GM11168 (cell line): ENCODE measurements around the gene B3GAT3.
"Not testable (repeated sequence)": the region's sequence is repeated elsewhere in the genome, so short reads cannot be mapped to it uniquely, and the experiment has no call there.

ENCODE experiments used
- in situ Hi-C: fragments of 300-500 bp; cut with MboI; formaldehyde crosslinking; loops from one replicate; pipeline ENCODE4 v1.12.0; 2022; ENCODE audit warnings: low sequenced_read_pairs; ENCODE audit not compliant: unreplicated experiment

The B3GAT3 gene

DNA sequence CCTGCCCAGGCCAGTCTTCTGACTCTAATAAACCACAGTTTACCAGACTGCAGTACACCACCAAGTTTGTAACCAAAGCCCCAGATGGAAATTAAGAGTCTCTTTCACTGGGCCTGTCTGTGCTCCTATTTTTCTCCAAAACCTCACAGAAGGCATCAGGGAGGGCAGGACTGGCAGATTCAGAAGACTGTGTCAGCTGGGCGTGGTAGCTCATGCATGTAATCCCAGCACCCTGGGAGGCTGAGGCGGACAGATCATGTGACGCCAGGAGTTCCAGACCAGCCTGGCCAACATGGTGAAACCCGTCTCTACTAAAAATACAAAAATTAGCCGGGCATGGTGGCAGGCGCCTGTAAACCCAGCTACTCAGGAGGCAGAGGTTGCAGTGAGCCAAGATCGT is 36.4 kb downstream of the B3GAT3 start:
- in situ Hi-C loops, result not testable (repeated sequence)

DNA sequence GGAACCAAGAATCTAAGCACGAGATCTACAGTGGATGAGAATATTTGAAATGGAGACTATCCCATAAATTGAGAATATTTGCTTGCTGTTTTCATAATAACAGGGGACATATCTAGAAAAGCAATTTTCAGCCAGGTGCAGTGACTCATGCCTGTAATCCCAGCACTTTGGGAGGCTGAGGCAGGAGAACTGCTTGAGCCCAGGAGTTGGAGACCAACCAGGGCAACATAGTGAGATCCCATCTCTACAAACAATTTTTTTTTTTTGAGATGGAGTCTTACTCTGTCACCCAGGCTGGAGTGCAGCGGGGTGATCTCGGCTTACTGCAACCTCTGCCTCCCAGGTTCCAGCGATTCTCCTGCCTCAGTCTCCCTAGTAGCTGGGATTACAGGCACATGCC is 40.1 kb downstream of the B3GAT3 start:
- in situ Hi-C loops, result not testable (repeated sequence)

DNA sequence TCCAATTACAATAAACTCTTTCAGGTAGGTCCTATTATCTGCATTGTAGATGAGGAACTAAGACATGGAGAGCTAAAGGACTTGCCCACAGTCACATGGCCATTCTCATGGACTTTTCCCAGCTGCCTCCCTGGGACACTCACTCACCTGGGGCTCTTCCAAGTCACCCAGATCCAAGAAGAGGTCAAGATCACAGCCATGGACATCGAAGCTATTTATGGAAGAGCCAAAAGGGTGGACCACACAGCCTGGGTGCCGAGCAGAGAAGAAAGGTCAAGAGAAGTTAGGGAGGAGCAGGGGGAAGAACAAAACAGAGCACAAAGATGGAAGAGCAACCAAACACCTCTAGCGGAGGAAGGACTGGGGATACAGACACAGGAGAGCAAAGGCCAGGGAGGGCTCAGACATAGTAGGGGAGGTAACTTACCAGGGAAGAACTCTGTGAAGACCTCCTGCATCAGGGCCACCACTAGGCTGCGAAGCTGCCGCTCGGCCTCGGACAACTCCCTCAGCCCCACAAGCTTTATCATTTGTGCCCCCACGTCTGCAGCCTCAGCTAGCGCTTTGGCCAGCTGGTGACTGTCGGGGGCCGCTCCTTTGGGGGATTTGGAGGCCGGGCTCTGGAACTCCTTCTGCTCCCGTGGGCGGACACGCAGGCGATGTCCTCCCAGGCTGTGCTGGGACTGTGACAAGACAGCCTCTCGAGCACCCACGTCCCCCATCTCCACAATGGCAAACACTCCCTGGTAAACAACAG is 40.6 kb downstream of the B3GAT3 start:
- in situ Hi-C loops, result no loop called here

DNA sequence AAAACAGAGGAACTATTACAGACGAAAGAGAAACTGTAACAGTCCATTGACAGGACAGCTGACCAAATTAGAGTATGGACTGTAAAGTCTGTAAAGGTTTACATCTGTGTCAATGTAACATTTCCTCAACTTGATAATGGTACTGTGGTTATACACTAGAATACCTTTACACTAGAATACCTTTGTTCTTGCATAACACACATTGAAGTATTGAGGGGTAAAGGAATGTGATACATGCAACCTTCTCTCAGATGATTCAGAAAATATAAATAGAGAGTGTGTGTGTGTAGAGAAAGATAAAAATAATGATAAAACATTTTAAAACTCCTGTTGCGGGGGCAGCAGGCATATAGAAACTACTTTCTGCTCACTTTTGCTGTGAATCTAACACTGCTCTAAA is 42.5 kb downstream of the B3GAT3 start:
- in situ Hi-C loops, result no loop called here

DNA sequence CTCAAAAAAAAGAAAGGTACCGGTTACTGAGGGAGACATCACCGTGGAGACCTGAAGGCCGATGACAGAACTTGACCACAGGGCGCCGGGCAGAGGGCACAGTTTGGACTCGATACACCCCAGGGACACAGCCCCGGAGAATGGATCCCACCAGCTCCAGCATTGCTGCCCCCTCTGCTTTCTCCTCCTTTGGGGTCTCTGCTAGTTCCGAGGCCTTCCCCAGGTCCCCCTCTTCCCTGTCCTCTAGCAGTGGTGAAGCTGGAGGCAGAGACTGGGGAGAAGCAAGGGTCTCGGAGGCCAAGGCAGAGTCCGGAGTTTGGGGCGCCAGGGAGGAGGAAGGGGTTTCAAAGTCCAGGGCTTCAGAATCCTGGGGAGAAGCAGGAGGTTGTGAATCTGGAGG is 43.2 kb downstream of the B3GAT3 start:
- in situ Hi-C loops, result no loop called here

DNA sequence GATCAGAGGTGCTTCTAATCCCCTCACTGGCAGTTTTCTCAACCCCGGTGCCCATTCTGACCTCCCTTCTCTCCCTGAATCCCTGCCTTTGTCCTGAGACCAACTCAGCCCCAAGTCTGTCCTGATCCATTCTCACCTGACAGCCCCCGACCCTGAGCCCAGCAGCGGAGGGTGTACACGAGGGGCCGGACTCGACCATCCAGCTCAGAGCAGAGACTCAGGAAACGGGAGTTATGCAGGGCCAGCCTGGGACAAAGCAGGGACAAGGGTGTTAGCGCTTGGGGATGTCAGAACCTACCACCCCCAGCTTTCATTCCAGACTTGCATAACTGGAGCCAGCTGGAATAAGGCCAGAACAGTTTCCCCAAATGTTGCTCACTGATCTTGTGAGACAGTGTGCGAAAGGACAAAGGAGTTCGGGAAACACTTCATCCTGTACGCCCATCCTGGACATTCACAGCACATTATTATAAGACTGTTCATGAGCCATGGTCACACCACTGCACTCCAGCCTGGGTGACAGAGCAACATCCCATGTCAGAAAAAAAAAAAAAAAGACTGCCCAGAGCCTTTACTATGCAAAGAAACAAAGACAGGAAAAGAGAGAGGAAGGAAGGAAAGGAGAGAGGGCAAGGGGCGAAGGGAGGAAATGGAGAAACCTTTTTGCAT is 44.6 kb downstream of the B3GAT3 start:
- in situ Hi-C loops, result no loop called here

DNA sequence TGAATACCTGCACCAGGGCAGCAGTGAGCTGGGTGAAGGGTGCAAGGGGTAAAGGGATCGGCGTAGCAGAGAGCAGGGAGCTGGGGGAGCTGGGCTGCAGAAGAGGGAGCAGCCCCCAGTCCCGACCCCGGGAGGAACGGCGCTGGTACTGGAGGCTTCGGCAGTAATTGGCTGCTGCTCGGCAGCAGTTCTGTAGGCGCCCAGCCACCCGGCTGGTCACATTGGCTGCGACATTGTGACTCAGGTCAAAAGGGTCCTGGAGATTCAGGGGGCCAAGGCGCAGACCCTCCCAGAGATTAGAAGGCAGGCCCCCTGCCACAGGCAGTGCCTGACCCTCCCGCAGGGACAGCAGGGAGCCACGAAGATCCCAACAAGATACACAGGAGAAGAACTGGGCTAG is 45.9 kb downstream of the B3GAT3 start:
- in situ Hi-C loops, result no loop called here

DNA sequence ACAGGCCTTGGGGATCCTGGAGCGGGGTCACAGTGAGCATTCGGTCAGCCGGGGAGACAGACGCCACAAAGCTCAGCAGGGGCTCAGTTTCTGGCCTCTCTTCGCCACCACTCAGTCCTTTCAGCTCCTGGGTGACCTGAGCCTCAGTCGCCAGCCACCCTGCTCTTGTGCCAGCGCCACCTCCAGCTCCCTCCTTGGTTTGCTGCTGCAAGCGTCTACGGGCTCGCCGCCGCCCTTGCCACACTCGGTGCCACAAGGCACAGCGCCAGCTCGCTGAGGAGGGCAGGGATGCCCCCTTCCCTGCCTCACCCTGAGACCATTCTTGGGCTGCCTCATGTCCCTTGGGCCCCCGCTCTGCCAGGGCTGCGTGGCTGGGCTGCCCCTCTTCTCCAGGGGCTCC is 46.6 kb downstream of the B3GAT3 start:
- in situ Hi-C loops, result no loop called here

DNA sequence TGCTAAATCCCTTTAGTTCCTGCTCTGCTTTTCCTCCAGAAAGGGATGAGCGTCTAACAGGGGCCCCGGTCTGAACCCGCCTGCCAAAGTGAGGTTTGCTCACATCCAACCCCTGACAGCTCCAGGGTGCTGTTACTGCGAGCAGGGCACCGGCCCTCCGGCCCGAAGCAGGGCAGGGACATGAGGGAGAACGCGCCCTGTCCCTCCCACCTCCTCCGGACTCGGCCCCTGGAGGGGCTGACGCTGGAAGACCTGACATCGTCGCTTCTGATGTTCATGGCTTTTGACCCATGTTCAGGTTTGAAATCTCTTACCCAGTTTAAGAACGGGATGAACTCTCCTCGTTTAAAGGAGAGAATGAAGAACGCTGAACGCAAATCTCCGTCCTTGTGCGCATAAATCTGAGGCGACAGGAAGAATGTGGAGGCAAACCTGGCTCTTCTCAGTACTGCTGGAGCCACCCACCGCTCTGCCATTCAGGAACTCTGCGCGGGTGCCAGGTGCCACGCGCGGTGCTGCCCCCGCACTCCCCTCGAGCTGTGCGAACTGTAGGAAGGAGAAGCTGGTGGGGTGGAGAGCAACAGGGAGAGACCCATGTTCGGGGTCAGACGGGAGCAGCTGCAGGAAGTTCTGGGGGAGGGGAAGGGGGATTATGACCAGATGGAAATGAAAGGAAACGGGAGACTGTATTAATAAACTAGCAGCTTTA is 47.3 kb downstream of the B3GAT3 start:
- in situ Hi-C loops, result no loop called here

DNA sequence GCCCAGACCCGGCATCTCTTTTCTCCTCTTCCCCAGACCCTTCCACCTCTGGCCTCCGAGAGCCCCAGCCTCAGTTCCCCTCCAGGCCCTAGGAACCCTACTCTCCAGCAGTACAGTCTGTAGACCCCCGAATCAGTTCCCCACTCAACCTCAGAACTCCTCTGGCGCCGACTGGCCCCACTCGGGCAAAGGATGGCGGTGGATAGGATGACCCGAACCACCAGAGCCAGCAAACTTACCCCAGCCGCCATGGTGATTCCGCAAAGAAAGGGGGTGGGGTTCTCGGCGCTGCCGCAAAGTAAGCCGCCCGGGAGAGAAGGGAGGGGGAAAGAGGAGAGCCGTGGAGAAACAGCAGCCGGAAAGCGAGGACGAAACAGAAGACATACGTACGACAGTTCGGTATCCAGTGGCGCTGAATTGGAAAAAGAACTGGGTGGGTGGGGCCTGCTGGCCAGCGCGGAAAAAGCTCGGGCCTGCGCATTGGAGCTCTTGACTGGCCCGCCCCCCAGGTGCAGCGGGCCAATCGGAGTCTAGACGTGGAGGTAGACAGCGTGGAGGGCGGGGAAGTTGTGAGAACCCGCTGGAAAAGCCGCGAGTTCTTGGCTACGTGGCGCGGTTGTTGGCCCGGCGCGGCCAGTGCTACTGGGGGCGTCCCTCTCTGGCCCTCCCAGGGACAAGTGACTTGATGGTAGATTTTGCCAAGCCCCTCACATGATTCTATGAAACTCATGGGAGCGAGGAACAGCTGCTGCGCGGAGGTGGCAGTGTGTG is 48.0 kb downstream of the B3GAT3 start, which contains the start of gene EEF1G:
EEF1G (minus strand) TSS at position 300 of the 771 bp plus-strand sequence; CDS start at position 251, 49 bp downstream.
- in situ Hi-C loops, result no loop called here

DNA sequence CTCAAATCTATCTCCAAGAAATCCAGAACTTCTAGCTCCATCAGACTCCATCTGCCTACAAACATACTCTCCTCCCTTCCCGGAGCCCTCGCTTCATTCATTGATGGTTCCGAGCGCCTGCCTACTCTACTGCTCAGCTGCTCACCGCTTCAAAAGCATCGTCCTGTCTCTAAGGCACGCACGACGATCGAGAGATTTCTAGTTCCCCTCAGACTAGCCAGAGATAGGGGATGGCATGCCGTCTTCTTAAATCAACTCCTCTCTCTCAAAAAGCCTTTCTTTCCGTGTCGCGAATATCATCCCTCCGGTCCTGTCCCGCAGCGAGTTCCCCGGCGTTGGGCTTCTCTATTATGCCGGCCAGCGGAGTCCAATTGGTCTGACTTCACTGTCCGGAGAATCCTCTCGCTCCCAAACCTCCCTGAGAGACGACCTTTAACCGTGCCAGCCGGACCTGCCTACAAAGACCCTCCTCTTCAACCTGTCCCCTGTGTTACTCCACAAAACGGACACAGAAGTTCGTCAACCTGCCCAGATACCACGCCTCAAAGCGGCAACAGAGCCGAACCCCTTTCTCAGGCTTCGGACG is 48.7 kb downstream of the B3GAT3 start:
- in situ Hi-C loops, result no loop called here

DNA sequence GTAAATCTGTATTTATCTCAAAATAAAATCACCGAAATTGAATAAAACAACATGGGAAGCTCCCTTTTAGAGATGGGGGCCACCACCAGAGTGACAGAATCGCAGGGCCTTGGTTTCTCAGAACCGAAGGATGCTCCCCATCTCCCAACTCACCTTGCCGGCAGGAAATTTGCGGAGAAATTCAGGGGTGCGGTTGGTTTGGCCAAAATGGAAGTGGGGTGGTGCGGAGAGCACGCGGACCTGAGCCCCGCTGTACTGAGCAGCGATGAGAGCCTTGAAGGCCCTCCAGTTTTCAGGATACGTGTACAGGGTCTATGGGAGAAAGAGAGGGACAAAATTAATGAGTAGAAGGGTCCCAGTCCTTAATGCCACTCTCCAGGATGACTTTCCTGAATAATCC is 49.4 kb downstream of the B3GAT3 start:
- in situ Hi-C loops, result no loop called here

DNA sequence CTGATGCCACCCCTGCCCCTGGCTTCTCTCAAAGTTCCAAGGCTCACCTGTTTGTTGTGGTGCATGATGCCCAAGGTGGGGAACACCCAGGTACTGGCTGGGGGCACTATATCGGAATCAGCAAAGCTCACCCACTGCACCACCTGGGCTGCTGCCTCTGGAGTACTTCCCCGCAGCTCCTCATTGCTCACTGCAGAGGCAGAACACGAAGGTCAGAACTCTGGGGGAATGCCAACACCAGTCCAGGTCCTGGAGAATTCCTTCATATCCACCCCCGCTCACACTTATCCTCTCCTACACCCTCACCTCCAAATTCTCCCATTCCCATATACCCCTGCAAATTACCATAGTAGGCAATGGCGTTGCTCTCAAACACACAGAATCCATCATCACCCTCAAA is 50.3 kb downstream of the B3GAT3 start:
- in situ Hi-C loops, result not testable (repeated sequence)

DNA sequence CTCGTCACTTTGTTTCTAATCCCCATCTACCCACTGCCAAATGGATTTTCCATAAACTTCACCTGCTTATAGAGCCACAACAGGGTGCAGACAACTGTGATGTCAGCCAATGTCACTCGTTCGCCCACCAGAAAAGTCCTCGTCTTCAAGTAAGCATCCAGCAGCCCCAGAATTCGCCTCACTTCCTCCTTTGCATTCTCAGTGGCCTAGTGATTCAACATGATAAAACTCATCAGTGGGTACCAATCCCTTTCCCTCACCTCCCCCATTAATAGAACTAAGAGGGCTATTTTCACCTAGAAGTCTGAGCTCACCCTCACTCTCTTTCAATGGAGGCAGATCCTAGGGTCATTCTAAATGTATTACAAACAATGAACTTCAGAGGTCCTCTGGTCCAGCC is 50.9 kb downstream of the B3GAT3 start:
- in situ Hi-C loops, result not testable (repeated sequence)

DNA sequence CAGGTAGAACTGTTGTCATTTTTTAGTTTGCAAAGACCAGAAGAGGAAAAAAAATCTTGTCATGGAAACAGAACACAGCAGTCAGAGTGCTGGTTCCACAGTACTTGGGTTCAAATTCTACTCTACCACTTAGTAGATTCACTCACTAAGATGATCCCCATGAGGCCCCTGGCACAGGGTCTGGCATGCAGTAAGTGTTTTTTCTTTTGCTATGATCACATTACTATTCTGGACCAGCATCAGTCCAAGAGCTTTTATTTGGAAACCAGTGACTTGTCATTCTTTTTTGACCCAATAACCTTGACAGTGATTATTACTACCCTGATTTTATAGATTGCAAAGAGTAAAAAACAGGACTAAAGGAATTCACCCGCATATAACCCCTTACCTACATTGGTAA is 52.2 kb downstream of the B3GAT3 start:
- in situ Hi-C loops, result no loop called here

DNA sequence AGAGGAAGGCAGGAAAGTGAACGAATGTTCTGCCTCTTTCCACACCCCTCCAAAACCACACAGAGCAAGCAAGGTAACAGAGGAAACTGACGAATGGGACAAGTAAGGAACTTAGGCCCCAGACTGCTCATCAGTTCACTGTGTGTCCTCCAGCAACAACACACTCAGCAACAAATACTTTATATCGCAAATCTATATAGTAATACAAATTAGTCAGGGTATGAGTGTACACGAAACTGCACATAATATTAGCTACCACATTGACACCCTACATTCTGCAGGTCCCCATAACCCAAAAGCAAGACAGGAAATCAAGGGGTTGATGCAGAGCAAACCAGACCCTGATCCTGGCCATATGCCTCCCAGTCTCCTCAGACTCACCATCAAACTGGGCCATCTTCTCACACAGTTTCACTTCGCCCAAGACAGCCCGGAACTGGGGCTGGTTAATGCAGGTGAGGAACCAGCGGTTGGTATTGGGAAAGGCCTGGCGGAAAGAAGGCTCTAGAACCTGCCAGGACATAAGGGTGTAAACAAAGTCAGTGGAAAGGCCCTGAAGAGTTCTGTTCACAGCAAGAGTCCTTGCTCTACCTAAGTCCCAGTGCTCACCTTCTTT is 54.7 kb downstream of the B3GAT3 start:
- in situ Hi-C loops, result no loop called here

DNA sequence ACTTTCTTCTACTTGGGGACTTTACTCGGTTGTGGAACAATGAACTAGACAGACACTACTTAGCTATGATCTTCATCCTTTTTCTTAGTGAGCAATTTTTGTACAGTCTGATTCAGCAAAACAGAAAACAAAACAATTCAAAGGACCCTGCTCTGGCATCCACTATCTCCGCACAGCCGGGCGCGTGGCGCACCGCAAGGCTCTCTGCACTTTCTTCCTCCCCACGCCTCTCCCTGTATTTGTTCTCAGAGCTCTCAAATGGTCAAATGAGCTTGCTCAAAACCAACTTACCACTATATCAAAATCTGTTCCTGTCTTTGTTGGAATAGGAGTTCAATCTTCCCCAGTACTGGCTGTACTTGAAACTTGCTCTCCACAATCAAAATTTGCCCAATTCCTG is 55.5 kb downstream of the B3GAT3 start:
- in situ Hi-C loops, result no loop called here
